Dorsolateral prefrontal cortex (tissue), 118 donors: ENCODE measurements around the gene CD74. TPM values are rescaled to one million over a fixed set of nuclear protein-coding genes. Genes with fewer than 3 reads are reported as not detected.

Experiments
- total RNA-seq, 120 experiments: library from RNA; stranded (reverse); gene quantifications; one replicate each; pipeline versions ENCODE4 v1.2.3 to v1.2.4, GENCODE V29; 2022

Gene CD74
- total RNA-seq, 120 experiments from 2014 or later = 51.8 to 687 (median 224) TPM

Other genes with a start within 250 kb of the CD74 start
- gene CDX1, start 246.1 kb downstream of the CD74 start, total RNA-seq = under 1 TPM in 33 of 120 experiments, not detected in 87; 0.23 to 0.90 (median 0.48) TPM
- gene SLC6A7, start 222.8 kb downstream of the CD74 start, total RNA-seq = 10 to 100 TPM; 11.5 to 82.1 (median 47.8) TPM
- 1,000 to 10,000 TPM in 71 of 120 experiments, 100 to 1,000 TPM in 49; 264 to 1,671 (median 1,064) TPM for gene CAMK2A, start 123.1 kb downstream of the CD74 start, total RNA-seq
- 1 to 10 TPM in 112 of 120 experiments, under 1 TPM in 8; 0.35 to 9.0 (median 2.2) TPM for gene ARSI, start 110.0 kb downstream of the CD74 start, total RNA-seq
- 10 to 100 TPM; 26.4 to 51.1 (median 35.9) TPM for gene TCOF1, start 55.2 kb downstream of the CD74 start, total RNA-seq
- gene RPS14, start 36.8 kb upstream of the CD74 start, total RNA-seq = 100 to 1,000 TPM; 441 to 866 (median 635) TPM
- gene NDST1, start 95.2 kb upstream of the CD74 start, total RNA-seq = 100 to 1,000 TPM in 43 of 120 experiments, 10 to 100 TPM in 77; 64.3 to 163 (median 92.5) TPM
- gene SYNPO, start 227.8 kb upstream of the CD74 start, total RNA-seq = 100 to 1,000 TPM in 116 of 120 experiments, 10 to 100 TPM in 4; 47.3 to 302 (median 180) TPM
- 1 to 10 TPM in 119 of 120 experiments, under 1 TPM in 1; 0.60 to 9.2 (median 3.8) TPM for gene MYOZ3, start 248.3 kb upstream of the CD74 start, total RNA-seq